ENCODE measurements around the gene EIF3L.

DNA sequence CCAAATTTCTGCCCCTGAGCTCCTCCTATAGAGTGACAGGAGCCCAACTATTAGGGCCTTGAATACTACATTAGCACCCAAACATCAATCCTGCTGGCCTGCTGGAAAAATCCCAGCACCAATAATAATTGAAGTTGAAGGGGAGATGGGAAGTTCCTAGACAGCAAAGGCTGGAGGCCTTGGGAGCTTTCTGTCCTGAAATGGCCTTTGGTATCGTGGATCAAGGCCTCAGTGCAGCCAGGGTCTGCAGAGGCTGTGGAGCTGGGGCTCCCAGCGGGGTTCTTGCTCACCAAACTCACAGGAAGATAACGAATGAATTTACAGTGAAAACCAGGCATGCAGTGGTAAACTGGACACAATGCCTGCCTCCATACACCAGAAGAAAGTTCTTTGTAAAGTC, 47.7 kb downstream of the EIF3L start:
- TF ChIP-seq, protein P1, sequence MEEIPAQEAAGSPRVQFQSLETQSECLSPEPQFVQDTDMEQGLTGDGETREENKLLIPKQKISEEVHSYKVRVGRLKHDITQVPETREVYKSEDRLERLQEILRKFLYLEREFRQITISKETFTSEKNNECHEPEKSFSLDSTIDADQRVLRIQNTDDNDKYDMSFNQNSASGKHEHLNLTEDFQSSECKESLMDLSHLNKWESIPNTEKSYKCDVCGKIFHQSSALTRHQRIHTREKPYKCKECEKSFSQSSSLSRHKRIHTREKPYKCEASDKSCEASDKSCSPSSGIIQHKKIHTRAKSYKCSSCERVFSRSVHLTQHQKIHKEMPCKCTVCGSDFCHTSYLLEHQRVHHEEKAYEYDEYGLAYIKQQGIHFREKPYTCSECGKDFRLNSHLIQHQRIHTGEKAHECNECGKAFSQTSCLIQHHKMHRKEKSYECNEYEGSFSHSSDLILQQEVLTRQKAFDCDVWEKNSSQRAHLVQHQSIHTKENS (CRISPR knock-in tag; IDR thresholded peaks at IDR 0.05), result no peak
- TF ChIP-seq RAD21 (CRISPR knock-in tag; conservative IDR thresholded peaks at IDR 0.05 in 1 of 2, IDR thresholded peaks at IDR 0.05 in 1 of 2), result no peak

All from K562 (cell line).